Natural killer cell (primary cell): Measurements from ENCODE around the gene SH2D5. TPM values are rescaled to one million over a fixed set of nuclear protein-coding genes. Genes with fewer than 3 reads are reported as not detected.

Experiments used
- ATAC-seq, 3 donors: fragments of 150-1000 bp in 2 of 3; fragments of 200-7000 bp in 1 of 3; cut with Tn5 transposase; 1 replicate in 1 of 3; 2 replicates in 2 of 3; pipeline ENCODE4 v1.10.0; 2021; ENCODE audit warnings: mild to moderate bottlenecking in 2 of 3, moderate library complexity in 2 of 3
- DNase-seq, 2 donors: peaks; one replicate each; pipeline versions ENCODE4 v3.0.0 to v3.0.0-alpha.2; 2013 to 2021; ENCODE audit warnings: mixed read lengths in 1 of 2
- H3K27ac ChIP-seq: one replicate; pipeline ENCODE4 v1.5.1; 2013; ENCODE audit warnings: mild to moderate bottlenecking, low read length
- H3K27me3 ChIP-seq: one replicate; pipeline ENCODE4 v1.6.1; 2013; ENCODE audit warnings: low read length; ENCODE audit not compliant: control insufficient read depth, insufficient read depth
- H3K36me3 ChIP-seq: one replicate; pipeline ENCODE4 v1.6.1; 2013; ENCODE audit warnings: low read length; ENCODE audit not compliant: control insufficient read depth, insufficient read depth
- H3K4me1 ChIP-seq: one replicate; pipeline ENCODE4 v1.6.1; 2013; ENCODE audit warnings: low read length; ENCODE audit not compliant: control insufficient read depth, insufficient read depth
- H3K4me3 ChIP-seq: one replicate; pipeline ENCODE4 v1.5.1; 2013; ENCODE audit warnings: low read length
- H3K9me3 ChIP-seq: one replicate; pipeline ENCODE4 v1.6.1; 2013; ENCODE audit warnings: low read length; ENCODE audit not compliant: control insufficient read depth, insufficient read depth
- H3K27ac Mint-ChIP-seq, 2 donors: one replicate each; pipeline ENCODE4 v1.8.0; 2022; ENCODE audit warnings: mild to moderate bottlenecking in 2 of 2, mixed read lengths in 2 of 2, moderate library complexity in 1 of 2
- H3K27me3 Mint-ChIP-seq, 2 donors: one replicate each; pipeline ENCODE4 v1.8.0; 2022; ENCODE audit warnings: low read depth in 2 of 2, mixed read lengths in 2 of 2
- H3K36me3 Mint-ChIP-seq: one replicate; pipeline ENCODE4 v1.8.0; 2022; ENCODE audit warnings: mixed read lengths
- H3K4me1 Mint-ChIP-seq, 2 donors: one replicate each; pipeline ENCODE4 v1.8.0; 2022; ENCODE audit warnings: mixed read lengths in 2 of 2
- H3K4me3 Mint-ChIP-seq: one replicate; pipeline ENCODE4 v1.8.0; 2022; ENCODE audit warnings: mild to moderate bottlenecking, moderate library complexity, mixed read lengths
- H3K9me3 Mint-ChIP-seq, 2 donors: one replicate each; pipeline ENCODE4 v1.8.0; 2022; ENCODE audit warnings: mixed read lengths in 2 of 2
- CTCF ChIP-seq: fragments of 200-600 bp; IDR thresholded peaks from one replicate; pipeline ENCODE4 v1.8.0; 2022; ENCODE audit warnings: antibody characterized with exemption
- WGBS: methylation state at CpG from one replicate; pipeline ENCODE4 v1.1.7; 2013; ENCODE audit warnings: missing lambda C conversion rate; ENCODE audit not compliant: insufficient coverage; 5-methylcytosine and 5-hydroxymethylcytosine counted together
- intact Hi-C: fragments of 100-400 bp; cut with micrococcal nuclease; formaldehyde crosslinking; loops from one replicate; pipeline ENCODE4 v1.14.2; 2022
- total RNA-seq, 4 donors: library from RNA; stranded (reverse); fragments of 120-200 nt in 1 of 4; gene quantifications; one replicate each; pipeline versions ENCODE4 v1.2.3 to v1.2.4, GENCODE V29; 2013 to 2022

Gene SH2D5
- total RNA-seq, 3 donors from 2014 or later (not counting 1 experiment from before 2014, with no cell fraction given), result not detected

DNA sequence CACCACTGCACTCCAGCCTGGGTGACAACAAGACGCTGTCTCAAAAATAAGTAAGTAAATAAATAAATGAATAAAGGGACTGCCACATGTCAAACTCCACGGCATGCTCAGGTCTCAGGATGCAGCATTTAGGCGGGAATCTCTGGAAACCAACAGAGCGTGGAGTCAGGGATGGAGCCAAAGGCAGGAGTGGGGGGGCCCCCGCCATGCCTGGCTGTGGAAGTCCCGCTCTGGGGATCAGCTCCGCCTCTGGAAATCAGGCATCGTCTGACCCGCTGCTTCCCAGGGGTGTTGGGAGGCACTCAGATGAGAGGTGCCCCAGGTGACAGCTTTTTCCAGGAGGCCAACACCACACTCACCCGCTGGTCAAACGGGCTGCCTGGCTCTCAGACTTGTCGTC lies 34.9 kb downstream of the SH2D5 start:
- no peaks in the 10 kb centered on the region for H3K36me3 ChIP-seq
- no peak for TF ChIP-seq CTCF
- peaks cover 11 to 13% of the 10 kb centered on the region in 2 donors for H3K4me1 Mint-ChIP-seq
- DNase-seq (no peak), ATAC-seq (no peak)
- no peak overlapping the region for H3K27ac Mint-ChIP-seq
- no peaks in the 10 kb centered on the region for H3K27me3 ChIP-seq
- peaks cover 0 to 6% of the 10 kb centered on the region in 2 donors for H3K27me3 Mint-ChIP-seq
- 93% methylated on average over 12 of the region's 12 CpGs for WGBS
- H3K4me1 ChIP-seq, result peaks cover 12% of the 10 kb centered on the region
- no peak overlapping the region for H3K4me3 Mint-ChIP-seq
- H3K27ac ChIP-seq, result no peak overlapping the region
- no peaks in the 10 kb centered on the region for H3K9me3 ChIP-seq
- no peaks in the 10 kb centered on the region for H3K36me3 Mint-ChIP-seq
- no peak overlapping the region for H3K4me3 ChIP-seq
- intact Hi-C loops, result loop anchor here (2.0 kb wide), 1 partner anchor 89 kb away; the partner anchor contains the start of gene HP1BP3
- no peaks in the 10 kb centered on the region for H3K9me3 Mint-ChIP-seq

DNA sequence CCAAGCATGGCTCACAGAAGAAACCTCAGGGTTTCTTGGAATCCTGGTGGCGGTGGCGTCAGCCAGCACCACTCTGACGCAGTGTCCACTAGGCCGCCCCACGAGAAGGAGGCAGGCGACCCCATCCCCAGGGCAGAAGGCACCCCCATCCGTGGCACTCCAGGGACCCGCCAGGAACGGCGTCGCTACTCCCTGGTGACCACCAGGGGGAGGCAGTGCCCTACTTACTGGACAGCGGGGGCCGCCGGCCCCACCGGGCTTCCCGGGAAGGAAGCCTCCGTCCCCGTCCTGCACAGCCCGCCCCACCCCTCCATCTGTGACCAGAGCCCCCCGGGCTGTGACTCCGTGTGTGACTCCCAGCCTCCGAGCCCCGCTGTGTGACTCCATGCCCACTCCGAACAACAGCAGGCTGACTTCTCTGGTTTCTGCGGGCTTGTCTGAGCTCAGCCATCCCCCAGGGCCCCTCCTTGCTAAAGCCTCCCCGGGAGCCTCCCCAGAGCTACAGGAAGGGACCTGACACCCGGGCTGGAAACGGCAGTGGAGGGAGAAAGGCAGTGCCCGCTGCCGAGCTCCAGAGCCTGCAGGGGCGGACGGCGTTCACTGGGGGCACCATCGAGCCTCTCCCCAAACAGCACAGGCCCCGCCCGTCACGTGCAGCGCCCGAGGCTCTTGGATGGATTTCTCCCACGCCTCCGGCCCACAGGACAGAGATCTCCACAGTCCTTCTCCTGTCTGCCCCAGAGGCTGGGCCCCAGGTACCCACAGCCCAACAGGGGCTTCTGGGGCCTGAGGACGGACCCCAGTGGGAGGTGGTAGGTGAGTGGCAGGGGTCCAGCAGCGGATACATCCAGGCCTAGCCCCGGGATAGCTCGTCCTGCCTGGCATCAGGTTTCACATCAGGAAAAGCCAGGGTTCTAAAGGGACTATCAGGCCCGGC lies 35.8 kb downstream of the SH2D5 start:
- H3K36me3 ChIP-seq, result no peaks in the 10 kb centered on the region
- H3K9me3 Mint-ChIP-seq, result no peaks in the 10 kb centered on the region
- no peak overlapping the region for H3K27ac ChIP-seq
- H3K4me3 ChIP-seq, result peak overlapping the region; percentile 66
- intact Hi-C loops, result loop anchor here (1.0 to 2.0 kb wide), 3 partner anchors 37 to 499 kb away; partner anchors contain the start of gene HP1BP3
- peak overlapping the region; percentile 14 to 83 for H3K27ac Mint-ChIP-seq
- peak overlapping the region; percentile 95 for H3K4me3 Mint-ChIP-seq
- ATAC-seq, result peak; percentile 91 to 94 (median 93)
- H3K4me1 ChIP-seq, result peaks cover 12% of the 10 kb centered on the region
- WGBS, result 5% methylated on average over 46 of the region's 46 CpGs
- no peaks in the 10 kb centered on the region for H3K9me3 ChIP-seq
- TF ChIP-seq CTCF, result peak; percentile 99
- peaks cover 11 to 13% of the 10 kb centered on the region in 2 donors for H3K4me1 Mint-ChIP-seq
- H3K27me3 Mint-ChIP-seq, result peaks cover 0 to 6% of the 10 kb centered on the region in 2 donors
- H3K27me3 ChIP-seq, result no peaks in the 10 kb centered on the region
- DNase-seq, result peak; percentile 69 to 84
- no peaks in the 10 kb centered on the region for H3K36me3 Mint-ChIP-seq

DNA sequence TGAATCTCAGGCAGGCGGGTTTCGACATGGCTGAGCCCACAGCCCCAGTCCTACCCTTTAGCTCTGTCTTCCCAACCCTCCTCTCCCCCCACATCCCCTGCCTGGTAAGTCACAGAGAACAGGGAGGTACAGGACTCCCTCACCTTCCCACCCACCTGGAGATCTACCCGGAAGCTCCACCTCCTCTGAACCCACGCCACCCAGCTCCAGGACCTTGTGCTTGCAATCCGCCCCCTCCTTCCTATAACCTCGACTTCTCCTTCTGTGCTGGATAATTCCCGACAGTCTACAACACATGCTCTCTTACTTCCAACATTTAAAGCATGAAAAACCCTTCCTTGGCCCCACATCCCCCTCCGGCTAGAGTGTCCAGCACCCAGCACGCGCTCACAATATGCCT lies 37.0 kb downstream of the SH2D5 start:
- ATAC-seq (no peak), DNase-seq (no peak)
- Histone ChIP-seq H3K27ac (no peak overlapping the region), H3K27me3 (no peaks in the 10 kb centered on the region), H3K4me1 (peaks cover 12% of the 10 kb centered on the region), H3K36me3 (no peaks in the 10 kb centered on the region), H3K9me3 (no peaks in the 10 kb centered on the region), H3K4me3 (no peak overlapping the region)
- Mint-ChIP-seq H3K36me3 (no peaks in the 10 kb centered on the region), H3K4me3 (no peak overlapping the region), H3K9me3 (no peaks in the 10 kb centered on the region), H3K27ac (peak overlapping the region in 1 of 2 donors; percentile 83), H3K27me3 (peaks cover 0 to 6% of the 10 kb centered on the region in 2 donors), H3K4me1 (peaks cover 11 to 13% of the 10 kb centered on the region in 2 donors)
- intact Hi-C loops, result no loop called here
- no peak for TF ChIP-seq CTCF
- 86% methylated on average over 10 of the region's 10 CpGs for WGBS
